ENCODE results near the gene C15orf40. TPM values are rescaled to one million over a fixed set of nuclear protein-coding genes. Genes with fewer than 3 reads are reported as not detected.

C15orf40 gene
- total and polyA plus RNA-seq, 9 of the 15 experiments (the other 6 are each of a cell fraction or from before 2014, with no cell fraction given), result 15.9 to 52.0 (median 27.0) TPM

DNA sequence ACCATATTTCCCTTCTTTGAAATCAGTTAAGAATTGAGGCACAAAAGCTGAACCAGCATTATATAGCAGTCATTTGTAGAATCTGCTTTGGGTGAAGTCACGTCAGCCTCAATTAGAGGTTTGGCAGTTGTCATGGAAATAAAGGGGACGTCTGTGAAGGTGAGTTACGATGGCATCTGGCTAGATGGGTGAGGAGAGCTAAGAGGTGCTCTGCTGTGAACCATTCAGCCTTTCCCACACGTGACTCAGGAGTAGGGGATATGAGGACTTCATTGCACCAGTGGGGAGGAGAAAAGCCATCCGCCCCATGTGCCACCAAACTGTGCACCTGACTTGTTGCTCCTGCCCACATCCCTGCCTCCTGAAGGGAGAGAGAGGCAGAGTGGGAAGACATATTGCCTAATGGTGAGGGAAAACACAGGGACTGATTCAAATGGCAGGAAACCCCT, 2.8 kb upstream of the C15orf40 start:
- POLR2A ChIA-PET, result interaction anchor here (0.6 to 2.8 kb wide), 6 partner anchors 11 to 302 kb away, joined by 3 to 16 read pairs (median 4); no protein-coding TSS in a partner anchor
- Histone ChIP-seq H3K9me1 (ENCODE audit: control insufficient read depth, insufficient read depth, low read length) (no peaks in the 10 kb centered on the region), H4K20me1 (replicated peaks; ENCODE audit: control insufficient read depth, insufficient read depth, low read length) (no peaks in the 10 kb centered on the region), H3K4me1 (replicated peaks in 1 of 2; ENCODE audit: control insufficient read depth in 2 of 2, insufficient read depth in 2 of 2, low read length in 2 of 2) (peaks cover 20 to 24% of the 10 kb centered on the region in 2 experiments; a peak in 4 of 5 replicates), H3K36me3 (ENCODE audit: control insufficient read depth, insufficient read depth, low read length) (peaks cover 37% of the 10 kb centered on the region), H3K79me2 (ENCODE audit: control insufficient read depth, insufficient read depth, low read length) (peaks cover 36% of the 10 kb centered on the region), H3K4me3 (no peak overlapping the region), H3K9ac (ENCODE audit: insufficient read depth in 1 of 2, low read depth in 2 of 2, low read length in 2 of 2) (peak overlapping the region; percentile 23 to 80; a peak in 2 of 4 replicates), H3K27me3 (ENCODE audit: control insufficient read depth in 2 of 2, insufficient read depth in 2 of 2, low read length in 2 of 2) (no peaks in the 10 kb centered on the region; a peak in 1 of 5 replicates), H3K4me2 (ENCODE audit: insufficient read depth, low read length) (peak overlapping the region; percentile 14; the same call in 1 of the 2 replicates), H3K9me3 (replicated peaks; ENCODE audit: control insufficient read depth, insufficient read depth, low read depth, low read length) (no peaks in the 10 kb centered on the region), H3K27ac (ENCODE audit: extremely low read depth, low read depth, low read length) (peak overlapping the region; percentile 42; the same call in 2 of the 3 replicates), H2AFZ (ENCODE audit: low read depth, low read length) (no peak overlapping the region)
- FAIRE-seq (peak; percentile 55), DNase-seq (ENCODE audit: extremely low read depth in 1 of 4, low spot score in 3 of 4) (peak in 1 of 4 experiments; percentile 23), ATAC-seq (no peak)
- CTCF ChIA-PET (ENCODE audit: low intra/inter-chr PET ratio), result no interaction called here
- in situ Hi-C loops (cut with MboI), result no loop called here
- intact Hi-C loops (cut with micrococcal nuclease), result loop anchor here (5.0 kb wide), 1 partner anchor 93 kb away; the partner anchor contains the start of gene TM6SF1
- no TSS peak for BruUV-seq (replicated peaks)
- WGBS (ENCODE audit: insufficient coverage, low coverage, missing lambda C conversion rate), result 55% methylated on average over 5 of the region's 5 CpGs
- TF ChIP-seq C11orf30 (IDR thresholded peaks at IDR 0.05; ENCODE audit: low read depth) (peak; percentile 72), ZNF780A (CRISPR knock-in tag; IDR thresholded peaks at IDR 0.05) (no peak), NRF1 (conservative IDR thresholded peaks at IDR 0.05 in 1 of 2, IDR thresholded peaks at IDR 0.05 in 1 of 2) (no peak), ZNF316 (IDR thresholded peaks at IDR 0.05) (peak; percentile 81), SREBF2 (CRISPR knock-in tag; IDR thresholded peaks at IDR 0.05) (no peak), RFX1 (IDR thresholded peaks at IDR 0.05) (peak; percentile 59), POLR2B (IDR thresholded peaks at IDR 0.05; ENCODE audit: low read depth, partially characterized antibody) (peak; percentile 23), ZNF347 (CRISPR knock-in tag; IDR thresholded peaks at IDR 0.05; ENCODE audit: low read depth) (no peak), NEUROD1 (IDR thresholded peaks at IDR 0.05; ENCODE audit: borderline replicate concordance, low read depth, low read length, partially characterized antibody) (no peak), DPF2 (IDR thresholded peaks at IDR 0.05) (no peak), BHLHE40 (IDR thresholded peaks at IDR 0.05; ENCODE audit: low read length) (peak; percentile 52; the same call in 1 of the 2 replicates), ZNF282 (CRISPR knock-in tag; IDR thresholded peaks at IDR 0.05) (no peak)
- TF ChIP-seq, protein P1, sequence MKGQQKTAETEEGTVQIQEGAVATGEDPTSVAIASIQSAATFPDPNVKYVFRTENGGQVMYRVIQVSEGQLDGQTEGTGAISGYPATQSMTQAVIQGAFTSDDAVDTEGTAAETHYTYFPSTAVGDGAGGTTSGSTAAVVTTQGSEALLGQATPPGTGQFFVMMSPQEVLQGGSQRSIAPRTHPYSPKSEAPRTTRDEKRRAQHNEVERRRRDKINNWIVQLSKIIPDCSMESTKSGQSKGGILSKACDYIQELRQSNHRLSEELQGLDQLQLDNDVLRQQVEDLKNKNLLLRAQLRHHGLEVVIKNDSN (CRISPR knock-in tag; IDR thresholded peaks at IDR 0.05), result peak; percentile 57
- TF ChIP-seq, protein P2, sequence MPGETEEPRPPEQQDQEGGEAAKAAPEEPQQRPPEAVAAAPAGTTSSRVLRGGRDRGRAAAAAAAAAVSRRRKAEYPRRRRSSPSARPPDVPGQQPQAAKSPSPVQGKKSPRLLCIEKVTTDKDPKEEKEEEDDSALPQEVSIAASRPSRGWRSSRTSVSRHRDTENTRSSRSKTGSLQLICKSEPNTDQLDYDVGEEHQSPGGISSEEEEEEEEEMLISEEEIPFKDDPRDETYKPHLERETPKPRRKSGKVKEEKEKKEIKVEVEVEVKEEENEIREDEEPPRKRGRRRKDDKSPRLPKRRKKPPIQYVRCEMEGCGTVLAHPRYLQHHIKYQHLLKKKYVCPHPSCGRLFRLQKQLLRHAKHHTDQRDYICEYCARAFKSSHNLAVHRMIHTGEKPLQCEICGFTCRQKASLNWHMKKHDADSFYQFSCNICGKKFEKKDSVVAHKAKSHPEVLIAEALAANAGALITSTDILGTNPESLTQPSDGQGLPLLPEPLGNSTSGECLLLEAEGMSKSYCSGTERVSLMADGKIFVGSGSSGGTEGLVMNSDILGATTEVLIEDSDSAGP (CRISPR knock-in tag; IDR thresholded peaks at IDR 0.05), result no peak
- TF ChIP-seq, protein P3, sequence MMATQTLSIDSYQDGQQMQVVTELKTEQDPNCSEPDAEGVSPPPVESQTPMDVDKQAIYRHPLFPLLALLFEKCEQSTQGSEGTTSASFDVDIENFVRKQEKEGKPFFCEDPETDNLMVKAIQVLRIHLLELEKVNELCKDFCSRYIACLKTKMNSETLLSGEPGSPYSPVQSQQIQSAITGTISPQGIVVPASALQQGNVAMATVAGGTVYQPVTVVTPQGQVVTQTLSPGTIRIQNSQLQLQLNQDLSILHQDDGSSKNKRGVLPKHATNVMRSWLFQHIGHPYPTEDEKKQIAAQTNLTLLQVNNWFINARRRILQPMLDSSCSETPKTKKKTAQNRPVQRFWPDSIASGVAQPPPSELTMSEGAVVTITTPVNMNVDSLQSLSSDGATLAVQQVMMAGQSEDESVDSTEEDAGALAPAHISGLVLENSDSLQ (IDR thresholded peaks at IDR 0.05), result peak; percentile 58
- TF ChIP-seq, protein P4, sequence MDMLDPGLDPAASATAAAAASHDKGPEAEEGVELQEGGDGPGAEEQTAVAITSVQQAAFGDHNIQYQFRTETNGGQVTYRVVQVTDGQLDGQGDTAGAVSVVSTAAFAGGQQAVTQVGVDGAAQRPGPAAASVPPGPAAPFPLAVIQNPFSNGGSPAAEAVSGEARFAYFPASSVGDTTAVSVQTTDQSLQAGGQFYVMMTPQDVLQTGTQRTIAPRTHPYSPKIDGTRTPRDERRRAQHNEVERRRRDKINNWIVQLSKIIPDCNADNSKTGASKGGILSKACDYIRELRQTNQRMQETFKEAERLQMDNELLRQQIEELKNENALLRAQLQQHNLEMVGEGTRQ (CRISPR knock-in tag; IDR thresholded peaks at IDR 0.05), result peak; percentile 58
- TF ChIP-seq, protein P5, sequence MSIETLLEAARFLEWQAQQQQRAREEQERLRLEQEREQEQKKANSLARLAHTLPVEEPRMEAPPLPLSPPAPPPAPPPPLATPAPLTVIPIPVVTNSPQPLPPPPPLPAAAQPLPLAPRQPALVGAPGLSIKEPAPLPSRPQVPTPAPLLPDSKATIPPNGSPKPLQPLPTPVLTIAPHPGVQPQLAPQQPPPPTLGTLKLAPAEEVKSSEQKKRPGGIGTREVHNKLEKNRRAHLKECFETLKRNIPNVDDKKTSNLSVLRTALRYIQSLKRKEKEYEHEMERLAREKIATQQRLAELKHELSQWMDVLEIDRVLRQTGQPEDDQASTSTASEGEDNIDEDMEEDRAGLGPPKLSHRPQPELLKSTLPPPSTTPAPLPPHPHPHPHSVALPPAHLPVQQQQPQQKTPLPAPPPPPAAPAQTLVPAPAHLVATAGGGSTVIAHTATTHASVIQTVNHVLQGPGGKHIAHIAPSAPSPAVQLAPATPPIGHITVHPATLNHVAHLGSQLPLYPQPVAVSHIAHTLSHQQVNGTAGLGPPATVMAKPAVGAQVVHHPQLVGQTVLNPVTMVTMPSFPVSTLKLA (conservative IDR thresholded peaks at IDR 0.05), result 0 out of 4 replicates have a peak, but pooled peaks of 1 of the 2 experiments have one; percentile 4

Data from K562 (cell line).